H1 (cell line): ENCODE results near the gene MYL5. TPM values are rescaled to one million over a fixed set of nuclear protein-coding genes. Genes with fewer than 3 reads are reported as not detected.

Experiments used
- CTCF ChIA-PET: fragments of 300-600 bp; sonication (Branson Sonifier 250); formaldehyde crosslinking; loops from one replicate; lab custom pipeline; 2021; ENCODE audit not compliant: partially characterized antibody; lab: Charles Lee
- POLR2A ChIA-PET: fragments of 300-600 bp; sonication (Branson Sonifier 250); formaldehyde crosslinking; loops from one replicate; lab custom pipeline; 2021; ENCODE audit warnings: inconsistent platforms; ENCODE audit not compliant: partially characterized antibody; lab: Charles Lee
- DNase-seq, 2 experiments: peaks; one replicate each; pipeline versions ENCODE4 v3.0.0 to v3.0.0-alpha.2; 2010 to 2022; ENCODE audit warnings: low spot score in 2 of 2, low read depth in 1 of 2, mixed read lengths in 1 of 2
- FAIRE-seq: peaks from 2 replicates; lab custom pipeline; 2011; peaks lifted over from hg19 to GRCh38; lab: Jason Lieb, UNC
- H2AFZ ChIP-seq: 2 replicates; pipeline ENCODE4 v1.8.1; 2012; ENCODE audit warnings: low read length, inconsistent platforms
- H2AK5ac ChIP-seq: 2 replicates; pipeline ENCODE4 v1.6.1; 2013; ENCODE audit warnings: low read depth, low read length
- H2BK120ac ChIP-seq: replicated peaks from 2 replicates; pipeline ENCODE3; 2013; ENCODE audit warnings: low read depth, low read length, inconsistent platforms
- H2BK12ac ChIP-seq: 2 replicates; pipeline ENCODE4 v1.6.1; 2013; ENCODE audit warnings: low read depth, low read length
- H2BK15ac ChIP-seq: 2 replicates; pipeline ENCODE4 v1.6.1; 2013; ENCODE audit warnings: low read length
- H2BK20ac ChIP-seq: 2 replicates; pipeline ENCODE4 v1.6.1; 2013; ENCODE audit warnings: low read length
- H2BK5ac ChIP-seq: 2 replicates; pipeline ENCODE4 v1.6.1; 2013; ENCODE audit warnings: low read depth, low read length
- H3K14ac ChIP-seq: 2 replicates; pipeline ENCODE4 v1.6.1; 2013; ENCODE audit warnings: inconsistent platforms; ENCODE audit not compliant: insufficient read length
- H3K18ac ChIP-seq: 2 replicates; pipeline ENCODE4 v1.6.1; 2013; ENCODE audit warnings: low read length; ENCODE audit errors: extremely low read depth
- H3K23ac ChIP-seq: 2 replicates; pipeline ENCODE4 v1.6.1; 2013; ENCODE audit warnings: inconsistent platforms; ENCODE audit not compliant: insufficient read length
- H3K23me2 ChIP-seq: 2 replicates; pipeline ENCODE4 v1.6.1; 2013; ENCODE audit warnings: low read depth, low read length
- H3K27ac ChIP-seq: 2 replicates; pipeline ENCODE4 v1.6.1; 2011; ENCODE audit warnings: low read depth, low read length, inconsistent platforms
- H3K27me3 ChIP-seq, 4 experiments: replicated peaks in 1 of 4; 1 replicate in 1 of 4; 2 replicates in 3 of 4; pipeline versions ENCODE4 v1.6.1 to v1.8.1; 2011 to 2013; ENCODE audit warnings: low read length in 3 of 4, mild to moderate bottlenecking in 3 of 4, inconsistent platforms in 2 of 4, mixed read lengths in 2 of 4, moderate library complexity in 1 of 4; ENCODE audit not compliant: control insufficient read depth in 3 of 4, insufficient read depth in 3 of 4; ENCODE audit errors: extremely low read depth in 1 of 4
- H3K36me3 ChIP-seq, 4 experiments: 2 replicates each; pipeline versions ENCODE4 v1.6.1 to v1.8.1; 2011 to 2013; ENCODE audit warnings: mild to moderate bottlenecking in 4 of 4, low read length in 3 of 4, moderate library complexity in 2 of 4, control low read depth in 1 of 4, inconsistent platforms in 1 of 4; ENCODE audit not compliant: insufficient read depth in 4 of 4, control insufficient read depth in 2 of 4
- H3K4ac ChIP-seq: replicated peaks from 2 replicates; pipeline ENCODE3; 2013; ENCODE audit warnings: low read length, low read depth, mixed read lengths, inconsistent platforms; ENCODE audit not compliant: insufficient read length
- H3K4me1 ChIP-seq, 4 experiments: replicated peaks in 1 of 4; 1 replicate in 1 of 4; 2 replicates in 3 of 4; pipeline versions ENCODE4 v1.6.1 to v1.8.1; 2011 to 2013; ENCODE audit warnings: low read length in 3 of 4, inconsistent platforms in 2 of 4, mixed read lengths in 1 of 4; ENCODE audit not compliant: insufficient read depth in 4 of 4, control insufficient read depth in 3 of 4
- H3K4me2 ChIP-seq, 2 experiments: 2 replicates each; pipeline versions ENCODE4 v1.6.1 to v1.8.1; 2011 to 2013; ENCODE audit warnings: low read depth in 2 of 2, low read length in 2 of 2, control low read depth in 1 of 2, inconsistent platforms in 1 of 2, mild to moderate bottlenecking in 1 of 2; ENCODE audit not compliant: insufficient read depth in 1 of 2
- H3K4me3 ChIP-seq, 4 experiments: fragments of 200-600, 300-600 bp in 1 of 4; sonication (generic), shearing (Covaris generic), sonication (Bioruptor Twin) in 1 of 4; 2 replicates each; pipeline versions ENCODE4 v1.5.1 to v1.8.1; 2011 to 2016; ENCODE audit warnings: low read length in 4 of 4, low read depth in 3 of 4, control low read depth in 2 of 4, inconsistent platforms in 2 of 4, mild to moderate bottlenecking in 2 of 4, mixed read lengths in 1 of 4, moderate library complexity in 1 of 4; ENCODE audit not compliant: insufficient read depth in 2 of 4; ENCODE audit errors: extremely low read depth in 1 of 4
- H3K56ac ChIP-seq: replicated peaks from 2 replicates; pipeline ENCODE3; 2013; ENCODE audit warnings: low read depth, mild to moderate bottlenecking, mixed read lengths, low read length, inconsistent platforms; ENCODE audit not compliant: insufficient read length
- H3K79me1 ChIP-seq: 2 replicates; pipeline ENCODE4 v1.6.1; 2013; ENCODE audit warnings: low read depth, low read length, control low read depth
- H3K79me2 ChIP-seq, 2 experiments: 2 replicates each; pipeline versions ENCODE4 v1.6.1 to v1.8.1; 2012 to 2013; ENCODE audit warnings: low read length in 2 of 2, mild to moderate bottlenecking in 2 of 2, inconsistent platforms in 1 of 2; ENCODE audit not compliant: insufficient read depth in 2 of 2, control insufficient read depth in 1 of 2
- H3K9ac ChIP-seq, 4 experiments: replicated peaks in 1 of 4; 1 replicate in 1 of 4; 2 replicates in 3 of 4; pipeline versions ENCODE4 v1.6.1 to v1.8.1; 2011 to 2013; ENCODE audit warnings: low read depth in 3 of 4, low read length in 3 of 4, control low read depth in 2 of 4, mild to moderate bottlenecking in 2 of 4, moderate library complexity in 2 of 4, inconsistent platforms in 1 of 4; ENCODE audit errors: extremely low read depth in 1 of 4
- H3K9me3 ChIP-seq, 2 experiments: 2 replicates each; pipeline versions ENCODE4 v1.6.1 to v1.8.1; 2012 to 2013; ENCODE audit warnings: mild to moderate bottlenecking in 2 of 2, moderate library complexity in 2 of 2, control low read depth in 1 of 2, inconsistent platforms in 1 of 2, low read depth in 1 of 2, low read length in 1 of 2, mixed read lengths in 1 of 2; ENCODE audit not compliant: insufficient read depth in 2 of 2
- H4K20me1 ChIP-seq, 2 experiments: replicated peaks in 1 of 2; 2 replicates each; pipeline versions ENCODE3 to v1.8.1; 2011 to 2013; ENCODE audit warnings: inconsistent platforms in 2 of 2, low read length in 2 of 2, mild to moderate bottlenecking in 1 of 2; ENCODE audit not compliant: insufficient read depth in 2 of 2, control insufficient read depth in 1 of 2
- H4K5ac ChIP-seq: 2 replicates; pipeline ENCODE4 v1.6.1; 2013; ENCODE audit warnings: low read length, low read depth, mixed read lengths, inconsistent platforms; ENCODE audit not compliant: insufficient read length
- H4K8ac ChIP-seq: 2 replicates; pipeline ENCODE4 v1.8.0; 2013; ENCODE audit warnings: mild to moderate bottlenecking, moderate library complexity, low read length, inconsistent platforms; ENCODE audit not compliant: insufficient read depth; ENCODE audit errors: extremely low read depth
- H4K91ac ChIP-seq: replicated peaks from 2 replicates; pipeline ENCODE3; 2013; ENCODE audit warnings: low read length, mixed read lengths, inconsistent platforms; ENCODE audit not compliant: insufficient read length
- POLR2AphosphoS5 ChIP-seq: IDR thresholded peaks from 2 replicates; pipeline ENCODE4 v1.6.1; 2011; ENCODE audit warnings: low read depth, low read length
- SAP30 ChIP-seq: fragments of 300-600 bp; sonication (generic); IDR thresholded peaks from 2 replicates; pipeline ENCODE4 v1.7.1; 2012; ENCODE audit warnings: low read length, moderate library complexity, mild to moderate bottlenecking, inconsistent platforms; ENCODE audit not compliant: insufficient read depth, insufficient replicate concordance
- WGBS, 2 experiments: shearing (Covaris generic) in 1 of 2; methylation state at CpG; one replicate each; pipeline versions ENCODE4 v1.1.6 to v1.1.7; 2013 to 2015; ENCODE audit warnings: low lambda C conversion rate in 2 of 2, mixed read lengths in 2 of 2, inconsistent platforms in 1 of 2, low coverage in 1 of 2, missing lambda C conversion rate in 1 of 2; ENCODE audit not compliant: insufficient replicate concordance in 2 of 2, insufficient coverage in 1 of 2, insufficient read length in 1 of 2; ENCODE audit errors: extremely low coverage in 1 of 2, missing lambda C conversion rate in 1 of 2; 5-methylcytosine and 5-hydroxymethylcytosine counted together
- polyA plus RNA-seq, 7 experiments: library from polyadenylated mRNA; depleted of rRNA in 3 of 7; stranded (reverse) in 5 of 7; unstranded in 2 of 7; fragments of >200 nt in 5 of 7; fragments of 200-250 nt in 2 of 7; gene quantifications; 1 replicate in 5 of 7; 2 replicates in 1 of 7; 4 replicates in 1 of 7; pipeline versions ENCODE4 v1.2.1 to v1.2.3, GENCODE V29; 2011 to 2013; ENCODE audit warnings: missing spikeins in 2 of 7, mixed read lengths in 2 of 7
- total RNA-seq: library from RNA; stranded (reverse); fragmentation: NEBNext Ultra II Directional; extraction: Animal tissue kit (Norgen Biotek cat#: 25700); gene quantifications from 2 replicates; pipeline ENCODE4 v1.2.1, GENCODE V29; 2021

Gene MYL5
- total and polyA plus RNA-seq, 2 of the 8 experiments (the other 6 are each of a cell fraction or from before 2014, with no cell fraction given): 5.7 to 6.8 TPM

DNA sequence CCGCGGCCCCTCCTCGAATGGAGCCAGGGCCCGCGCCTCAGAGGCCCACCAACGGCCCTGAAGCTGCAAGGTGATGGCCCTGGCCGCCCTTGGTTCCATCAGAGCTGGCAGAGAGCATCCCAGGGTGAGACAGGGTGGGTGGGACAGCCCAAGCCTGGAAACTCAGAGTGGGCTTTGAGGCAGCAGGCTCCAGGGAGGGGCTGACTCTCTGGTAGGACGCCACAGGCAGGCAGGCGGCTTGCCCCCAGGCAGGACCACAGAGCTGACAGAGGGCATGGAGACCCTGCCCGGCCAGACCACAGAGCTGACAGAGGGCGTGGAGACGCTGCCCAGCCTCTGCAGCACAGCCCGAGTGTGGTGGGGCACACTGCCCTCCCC, 4.8 kb downstream of the MYL5 start:
- Histone ChIP-seq H3K36me3 (no peaks in the 10 kb centered on the region), H3K18ac (no peak overlapping the region), H4K5ac (no peak overlapping the region), H3K4me3 (no peak overlapping the region), H2BK20ac (no peak overlapping the region), H3K27ac (no peak overlapping the region), H3K23ac (no peak overlapping the region), H4K91ac (no peak overlapping the region), H2BK12ac (no peak overlapping the region), H2BK15ac (no peak overlapping the region; the same call in 1 of the 2 replicates), H2AFZ (no peak overlapping the region), H3K14ac (no peak overlapping the region), H3K79me2 (no peaks in the 10 kb centered on the region), H3K9me3 (no peaks in the 10 kb centered on the region), H2BK5ac (no peak overlapping the region; the same call in 1 of the 2 replicates), H3K4ac (no peak overlapping the region), H2AK5ac (no peak overlapping the region), H3K56ac (no peak overlapping the region), H3K23me2 (peaks cover 8% of the 10 kb centered on the region; the same call in 1 of the 2 replicates), H3K9ac (no peak overlapping the region), H3K4me1 (peaks cover 0 to 16% (median 5%) of the 10 kb centered on the region in 4 experiments; a peak in 5 of 7 replicates), H4K20me1 (peaks cover 0 to 10% of the 10 kb centered on the region in 2 experiments), H3K79me1 (no peaks in the 10 kb centered on the region), H3K27me3 (no peaks in the 10 kb centered on the region; a peak in 2 of 7 replicates), H2BK120ac (no peak overlapping the region), H4K8ac (no peak overlapping the region), H3K4me2 (no peak overlapping the region)
- CTCF ChIA-PET: interaction anchor here (1.2 to 1.3 kb wide), 2 partner anchors 76 to 78 kb away, joined by 3 to 4 read pairs; no protein-coding TSS in a partner anchor
- FAIRE-seq: no peak
- WGBS, 2 experiments: 85% methylated on average over 8 of the region's 13 CpGs; no CpG with 5 or more reads in 1 of the 2 experiments
- DNase-seq: no peak
- TF ChIP-seq SAP30 (no peak), POLR2AphosphoS5 (0 out of 2 replicates have a peak, but pooled peaks have one; percentile 5)
- POLR2A ChIA-PET: interaction anchor here (0.6 to 5.6 kb wide), 5 partner anchors 13 to 201 kb away, joined by 3 to 25 read pairs (median 4); no protein-coding TSS in a partner anchor
